ENCODE results near the gene DGKE.

DGKE gene

DNA sequence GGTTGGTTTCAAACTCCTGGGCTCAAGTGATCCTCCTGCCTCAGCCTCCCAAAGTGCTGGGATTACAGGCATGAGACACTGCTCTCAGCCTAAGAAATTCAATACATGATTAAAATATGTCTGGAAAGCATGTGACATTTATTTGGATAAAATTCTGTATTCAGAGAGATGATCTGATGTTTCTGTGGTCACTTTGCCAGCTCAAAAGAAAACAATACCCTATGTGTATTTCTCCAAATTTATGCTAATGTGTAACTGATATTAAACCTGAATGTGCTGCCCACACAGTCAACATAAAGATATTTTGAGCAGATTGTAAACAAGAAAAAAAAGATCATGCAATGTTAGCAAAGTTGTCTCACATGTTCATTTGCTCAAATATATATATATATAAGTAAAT lies 16.9 kb upstream of the DGKE start:
- DNase-seq: no peak

DNA sequence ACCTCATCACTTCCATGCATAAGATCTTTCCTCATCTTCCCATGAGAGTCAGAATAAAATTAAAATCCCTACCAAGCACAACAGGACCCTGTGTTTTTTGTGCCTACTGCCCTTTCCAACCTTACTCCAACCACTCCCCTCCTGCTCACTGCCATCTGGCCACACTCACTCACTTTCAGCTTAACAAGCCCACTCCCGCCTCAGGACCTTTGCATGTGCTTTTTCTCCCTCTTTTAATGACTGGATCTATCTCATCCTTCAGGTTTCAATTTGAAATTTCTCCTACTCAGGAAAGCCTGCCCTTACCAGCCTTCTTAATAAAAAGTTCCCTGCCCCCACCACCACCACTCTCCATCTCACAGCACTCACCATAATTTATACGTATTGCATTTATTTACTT lies 14.9 kb upstream of the DGKE start:
- DNase-seq: no peak

DNA sequence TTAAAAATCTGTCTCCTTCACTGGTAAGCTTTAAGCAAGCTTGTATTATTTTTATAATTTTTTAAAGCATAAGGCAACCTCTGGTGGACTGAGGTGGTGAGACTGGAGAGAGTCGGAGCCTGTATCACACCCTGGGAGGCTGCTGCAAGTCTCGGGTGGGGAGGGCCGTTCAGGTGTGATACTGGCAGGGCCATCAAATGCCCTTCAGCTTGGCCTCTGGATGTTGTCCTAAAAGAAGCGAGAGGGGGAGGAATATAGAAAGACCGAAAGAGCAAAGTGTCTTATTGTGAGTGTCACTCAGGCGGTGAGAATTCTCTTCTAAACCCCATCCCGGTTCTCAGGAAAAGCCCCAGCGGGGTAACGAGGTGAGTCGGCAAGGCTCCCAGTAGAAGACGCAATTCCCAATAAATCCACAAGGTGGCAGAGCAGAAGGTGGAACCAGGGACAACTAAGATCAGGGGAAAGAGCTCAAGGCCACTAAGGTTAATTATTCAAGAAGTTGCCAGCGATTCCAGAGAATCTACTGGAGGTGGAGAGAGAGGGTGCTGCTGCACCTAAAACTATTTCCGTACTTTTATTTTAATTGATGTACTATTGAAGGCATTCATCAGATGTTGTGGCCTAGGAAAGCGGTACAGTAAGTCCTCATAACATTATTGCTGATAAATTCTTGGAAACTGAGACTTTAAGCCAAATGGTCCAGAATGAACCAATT lies 14.4 kb upstream of the DGKE start:
- DNase-seq: no peak

DNA sequence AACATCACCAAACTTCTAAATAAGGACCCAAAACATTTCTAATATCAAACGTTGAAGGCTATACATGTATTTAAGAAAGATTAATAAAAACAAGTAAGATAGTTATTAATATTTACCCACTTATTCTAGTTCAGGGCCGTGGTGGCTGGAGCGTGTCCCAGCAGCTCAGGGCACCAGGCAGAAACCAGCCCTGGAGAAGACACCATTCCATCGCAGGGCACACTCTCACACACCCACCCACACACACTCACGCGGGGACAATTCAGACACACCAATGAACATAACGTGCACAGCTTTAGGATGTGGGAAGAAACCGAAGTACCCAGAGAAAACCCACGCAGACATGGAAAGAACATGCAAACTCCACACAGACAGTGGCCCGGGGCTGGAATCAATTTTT lies 13.7 kb upstream of the DGKE start:
- DNase-seq: no peak

- DNase-seq: no peak
These were observed 12.0 kb upstream of the DGKE start for GRCh38 chr17:56821847-56822534.

DNA sequence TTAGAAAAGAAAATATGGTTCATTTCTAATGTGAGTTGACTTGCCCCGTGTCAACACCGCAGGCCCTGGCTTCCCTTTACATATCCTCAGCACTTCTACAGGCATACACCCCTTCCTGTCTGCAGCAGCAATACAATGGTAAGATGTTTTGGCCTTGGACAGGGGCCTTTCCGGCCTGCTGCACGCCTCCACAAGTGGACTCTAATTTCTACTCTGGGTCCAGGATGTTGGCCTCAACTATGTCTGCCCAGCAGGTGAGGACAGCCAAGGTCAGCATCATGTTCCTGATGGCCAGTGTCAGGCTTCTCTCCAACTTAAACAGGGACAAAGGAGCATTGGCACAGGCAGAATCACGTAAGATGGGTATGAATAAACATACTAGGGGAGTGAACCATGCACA lies 11.2 kb upstream of the DGKE start:
- DNase-seq: no peak

- DNase-seq: no peak
These were observed 10.1 kb upstream of the DGKE start for GRCh38 chr17:56823848-56824247.

GRCh38 chr17:56824503-56824902 lies 9.4 kb upstream of the DGKE start:
- DNase-seq: no peak

GRCh38 chr17:56826611-56827414 lies 7.1 kb upstream of the DGKE start:
- DNase-seq: no peak

DNA sequence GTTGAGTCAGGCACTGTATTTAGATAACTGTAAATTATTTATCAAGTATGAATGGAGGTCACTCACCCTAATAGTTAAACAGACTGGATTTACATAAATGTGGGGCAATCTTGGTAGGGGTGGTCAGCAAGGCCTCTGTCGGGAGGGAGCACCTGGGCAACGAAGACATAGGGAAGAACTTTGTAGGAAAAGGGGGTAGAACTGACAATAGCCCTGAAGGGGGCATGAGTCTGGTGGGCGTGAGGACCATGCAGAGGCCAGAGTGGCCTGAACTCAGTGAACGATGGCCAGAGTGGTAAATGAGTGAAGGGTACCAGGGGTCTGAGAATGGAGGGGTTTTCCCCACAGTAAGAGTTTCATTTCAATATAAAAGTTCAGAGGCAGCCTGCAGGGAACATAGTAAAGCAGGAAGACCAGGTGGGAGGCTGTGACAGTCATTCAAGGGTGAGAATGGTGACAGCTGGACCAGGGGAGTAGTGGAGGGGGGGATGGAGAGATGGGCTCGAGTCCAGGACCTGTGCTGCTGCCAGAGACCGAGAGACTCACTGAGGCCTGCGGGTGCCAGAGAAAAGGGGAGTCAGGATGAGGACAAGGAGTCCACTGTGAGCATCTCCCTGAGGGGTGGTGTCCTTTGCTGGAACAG lies 3.1 kb upstream of the DGKE start:
- peak; percentile 25 for DNase-seq

GRCh38 chr17:56831369-56832095 lies 2.4 kb upstream of the DGKE start:
- DNase-seq: no peak

- DNase-seq: no peak
These were observed 1.5 kb upstream of the DGKE start for GRCh38 chr17:56832446-56832845.

DNA sequence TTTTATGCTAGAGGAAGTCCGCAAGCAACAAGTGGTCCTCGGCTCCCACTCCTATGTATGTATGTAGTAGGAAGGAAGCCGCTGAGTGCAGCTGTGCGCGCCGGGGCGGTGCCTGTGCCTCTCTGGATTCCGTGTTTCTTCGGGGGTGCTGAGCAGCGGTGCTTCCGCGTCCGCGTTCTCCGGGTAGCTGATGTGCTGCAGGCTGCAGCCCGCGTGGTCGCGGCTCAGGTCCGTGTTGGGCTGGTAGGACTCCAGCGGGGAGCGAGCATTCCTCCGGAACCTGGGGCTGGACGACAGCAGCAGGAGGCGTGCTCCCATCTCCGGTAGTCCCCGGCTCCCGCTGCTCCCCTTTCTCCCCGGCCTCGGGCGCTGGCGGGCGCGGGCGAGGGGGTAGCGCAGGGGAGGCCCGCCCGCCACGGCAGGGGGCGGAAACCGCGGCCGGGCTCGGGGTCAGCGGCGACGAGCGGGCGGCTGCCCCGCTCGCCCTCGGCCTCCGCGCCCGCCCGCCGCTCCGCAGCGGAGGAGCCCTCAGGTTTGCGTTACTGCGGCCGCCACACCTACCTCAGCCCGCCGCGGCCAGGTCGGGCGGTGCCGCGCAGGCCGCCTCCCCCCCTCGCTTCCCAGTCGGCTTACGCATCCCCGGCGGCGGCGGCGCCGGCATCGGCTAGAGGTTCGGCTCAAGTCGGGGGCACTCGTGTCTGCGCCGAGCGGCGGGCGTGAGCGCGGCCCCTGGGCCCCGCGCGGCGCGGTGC lies 718 bp upstream of the DGKE start:
- no peak for DNase-seq

- DNase-seq: no peak
These were observed 671 bp downstream of the DGKE start for GRCh38 chr17:56834380-56835263.

GRCh38 chr17:56835264-56835585 lies 1.3 kb downstream of the DGKE start:
- DNase-seq: no peak

DNA sequence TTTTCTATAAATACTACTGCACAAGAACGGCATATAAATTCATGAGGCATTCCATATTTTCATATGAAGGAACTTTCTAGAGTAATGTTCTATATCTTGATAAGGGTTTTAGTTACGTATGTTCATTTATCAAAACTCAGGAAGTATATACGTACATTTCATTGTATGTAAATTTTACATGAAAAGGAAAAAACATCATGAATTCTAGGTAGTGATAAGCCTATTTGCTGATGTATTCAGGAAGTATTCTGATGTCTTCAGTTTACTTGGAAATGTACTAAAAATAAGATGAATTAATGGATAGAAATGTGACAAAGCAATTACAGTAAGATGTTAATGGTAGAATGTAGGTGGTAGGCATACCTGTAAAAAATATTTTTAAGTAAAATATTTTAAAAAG lies 4.7 kb downstream of the DGKE start:
- DNase-seq: no peak

- no peak for DNase-seq
These were observed 8.6 kb downstream of the DGKE start for GRCh38 chr17:56842577-56842976.

- DNase-seq: no peak
These were observed 12.0 kb downstream of the DGKE start for GRCh38 chr17:56845934-56846333.

- DNase-seq: no peak
These were observed 13.2 kb downstream of the DGKE start for GRCh38 chr17:56847106-56847505.

- no peak for DNase-seq
These were observed 15.2 kb downstream of the DGKE start for GRCh38 chr17:56849131-56849530.

GRCh38 chr17:56850591-56850990 lies 16.6 kb downstream of the DGKE start:
- no peak for DNase-seq

All from NCI-H524 treated with DMSO at 0.1 percent for 48 hours (cell line).